GM10847 (cell line): ENCODE measurements around the gene RRP8.

Source experiments
- POLR2A ChIP-seq: IDR thresholded peaks from 2 replicates; pipeline ENCODE4 v1.6.1; 2011; ENCODE audit not compliant: insufficient read length; ENCODE audit errors: extremely low read depth

Gene RRP8

DNA sequence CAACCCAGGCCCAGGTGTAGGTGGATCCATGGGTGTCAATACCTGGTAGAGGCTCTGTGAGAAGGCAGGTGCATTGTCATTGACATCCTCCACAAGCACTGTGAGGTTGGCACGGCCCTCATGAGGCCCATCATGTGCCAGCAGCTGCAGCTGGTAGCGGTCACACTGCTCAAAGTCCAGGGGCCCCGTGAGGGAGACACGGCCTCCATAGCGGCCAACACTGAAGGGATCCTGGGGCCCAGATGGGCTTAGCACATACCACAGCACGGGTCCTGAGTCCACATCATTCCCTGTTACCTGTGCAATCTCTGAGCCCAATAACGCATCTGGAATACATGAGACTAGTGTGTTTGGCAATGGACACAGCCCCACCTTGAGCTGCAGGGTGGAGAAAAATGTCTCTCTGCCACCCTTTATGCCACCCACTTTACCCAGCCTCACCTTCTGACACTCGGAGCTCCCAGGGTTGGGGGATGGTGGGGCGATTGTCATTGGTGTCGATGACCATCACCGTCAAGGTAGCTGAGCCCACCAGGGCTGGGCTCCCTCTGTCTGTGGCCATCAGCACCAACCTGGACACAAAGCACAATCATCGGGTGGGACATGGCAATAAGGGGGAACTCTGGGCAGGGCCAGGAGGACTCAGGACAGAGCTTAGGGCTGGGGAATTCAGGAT, 21.9 kb upstream of the RRP8 start:
- TF ChIP-seq POLR2A, result no peak

- no peak for TF ChIP-seq POLR2A
Observed at GRCh38 chr11:6623391-6624363, 20.3 kb upstream of the RRP8 start.

DNA sequence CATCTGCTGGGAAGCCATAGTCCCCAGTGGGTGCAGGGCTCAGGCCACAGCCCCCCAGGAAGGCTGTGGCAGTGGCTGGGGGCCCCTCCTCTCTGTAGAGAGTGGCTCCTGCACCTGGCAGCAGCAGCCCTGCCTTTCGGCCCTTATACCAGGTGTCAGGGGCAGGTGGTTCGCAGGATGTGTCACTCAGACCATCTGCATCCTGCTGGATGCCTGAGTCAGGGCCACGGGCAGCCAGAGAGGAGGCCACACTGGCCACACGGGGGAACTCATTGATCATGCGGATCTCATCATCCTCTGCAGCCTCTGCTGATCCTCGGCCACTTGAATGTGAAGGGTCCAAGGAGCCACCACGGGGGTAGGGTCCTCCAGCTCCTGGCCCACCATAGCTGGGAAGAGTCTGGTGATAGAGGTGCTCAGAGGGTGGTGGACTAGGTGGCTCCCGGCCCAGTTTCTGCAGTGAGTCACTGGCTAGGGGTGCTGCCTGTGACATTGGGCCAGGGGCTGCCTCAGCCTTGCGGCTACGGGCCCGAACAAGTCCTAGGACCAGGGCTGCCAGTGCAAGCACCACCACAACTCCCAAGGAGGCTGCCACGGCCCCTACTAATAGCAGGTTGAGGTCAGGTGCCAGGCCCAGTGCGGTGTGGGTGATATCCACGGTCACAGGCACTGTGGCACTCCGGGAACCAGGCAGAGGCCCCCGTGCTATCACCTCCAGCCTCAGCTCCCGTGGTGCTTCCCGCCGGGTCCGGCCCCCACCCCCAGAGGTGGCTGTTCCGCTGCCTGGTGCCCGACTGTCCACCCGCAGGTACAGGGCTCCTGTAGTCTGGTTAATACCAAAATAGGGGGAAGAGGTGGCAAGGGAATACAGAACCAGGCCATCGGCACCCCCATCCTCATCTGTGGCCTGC, 19.1 kb upstream of the RRP8 start:
- TF ChIP-seq POLR2A, result no peak

DNA sequence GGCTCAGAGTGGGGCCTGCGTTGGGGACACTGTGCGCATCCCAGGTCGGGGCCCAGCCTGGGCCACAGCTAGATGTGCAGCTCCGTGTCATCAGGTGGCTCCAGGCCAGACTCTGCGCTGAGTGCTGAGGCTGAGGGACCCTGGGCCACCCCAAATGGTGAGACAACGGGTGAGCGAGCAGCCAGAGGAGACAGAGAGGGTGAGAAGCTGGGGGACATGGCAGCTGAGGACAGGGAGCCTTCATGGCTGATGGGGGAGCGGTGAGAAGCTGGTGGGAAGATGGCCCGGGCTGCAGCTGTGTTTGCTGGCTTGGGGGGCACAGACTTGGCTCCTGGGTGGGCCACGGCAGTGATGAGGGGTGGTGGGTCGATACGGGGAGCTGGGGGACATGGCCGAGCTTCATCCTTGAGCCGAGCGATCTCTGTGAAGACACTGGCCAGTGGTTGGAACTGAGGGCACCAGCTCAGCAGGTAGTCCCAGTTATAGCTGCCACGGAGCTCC, 18.3 kb upstream of the RRP8 start:
- TF ChIP-seq POLR2A, result no peak

DNA sequence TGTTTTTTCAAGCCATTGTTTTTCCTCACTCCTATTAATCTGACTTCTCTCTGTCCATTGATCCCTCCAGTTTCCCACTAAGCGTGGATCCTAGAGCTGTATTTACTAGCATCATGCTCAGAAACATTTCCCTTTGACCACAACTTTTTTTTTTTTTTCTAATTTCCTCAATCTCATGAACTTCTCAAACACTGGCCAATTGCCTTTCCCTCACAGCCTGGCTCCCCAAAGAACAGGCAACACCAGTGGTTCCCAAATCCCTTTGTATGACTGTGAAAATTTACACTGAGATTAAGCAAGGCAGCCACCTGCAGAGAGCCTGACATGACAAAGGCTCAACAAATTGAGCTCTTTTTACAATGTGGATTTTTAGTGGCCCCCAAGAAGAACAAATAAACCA, 17.2 kb upstream of the RRP8 start:
- no peak for TF ChIP-seq POLR2A

GRCh38 chr11:6619004-6619745, 15.8 kb upstream of the RRP8 start, which contains the start of gene TPP1:
Gene TPP1 (minus strand): TSS chr11:6619422. CDS start chr11:6619400, 22 bp downstream.
- peak; percentile 48 for TF ChIP-seq POLR2A

GRCh38 chr11:6618117-6619003, 14.9 kb upstream of the RRP8 start:
- TF ChIP-seq POLR2A, result no peak

GRCh38 chr11:6617315-6617781, 13.9 kb upstream of the RRP8 start:
- no peak for TF ChIP-seq POLR2A

- TF ChIP-seq POLR2A, result no peak
Observed at GRCh38 chr11:6616596-6617250, 13.3 kb upstream of the RRP8 start.

DNA sequence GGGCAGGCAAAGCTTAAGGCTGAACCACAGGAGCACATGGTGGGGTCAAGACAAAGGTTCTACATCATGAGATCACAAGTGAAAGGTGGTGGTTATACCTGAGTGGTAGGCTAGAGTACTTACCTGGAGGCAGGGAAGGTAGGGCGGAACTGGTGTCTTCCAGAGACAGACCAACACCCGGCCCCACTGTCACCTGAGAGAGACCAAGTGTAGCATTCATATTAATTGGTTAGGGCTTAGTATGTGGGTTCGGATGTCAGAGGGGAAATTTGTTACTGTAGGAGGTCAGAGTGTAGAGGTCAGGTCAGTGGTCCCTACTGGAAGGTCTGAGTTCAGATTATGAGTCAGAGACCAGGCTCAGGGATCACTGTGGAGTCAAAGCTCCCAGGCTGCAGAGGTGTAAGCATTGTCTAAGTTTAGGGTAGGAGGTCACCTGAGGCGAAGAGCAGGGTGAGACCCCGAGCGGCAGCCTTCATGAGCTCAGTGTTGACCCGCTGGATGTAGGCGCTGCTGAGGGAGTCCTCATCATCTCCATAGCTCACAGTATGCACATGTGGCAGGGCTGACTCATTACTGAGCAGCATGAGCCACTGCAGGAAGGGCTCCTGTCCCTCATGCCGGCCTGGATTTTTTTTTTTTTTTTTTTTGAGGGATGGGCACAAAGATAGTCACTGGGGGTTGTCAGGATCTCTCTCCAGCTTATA, 12.6 kb upstream of the RRP8 start:
- TF ChIP-seq POLR2A, result no peak

GRCh38 chr11:6615046-6615445, 11.6 kb upstream of the RRP8 start:
- no peak for TF ChIP-seq POLR2A

- TF ChIP-seq POLR2A, result no peak
Observed at GRCh38 chr11:6614446-6614845, 11.0 kb upstream of the RRP8 start.
